ENCODE results near the gene SCAMP1.

- TF ChIP-seq ZNF10 (tag by site-specific recombination; IDR thresholded peaks at IDR 0.05) (no peak), MEIS1 (CRISPR knock-in tag; IDR thresholded peaks at IDR 0.05; ENCODE audit: borderline replicate concordance) (no peak), CTCF (tag by site-specific recombination; IDR thresholded peaks at IDR 0.05) (no peak), TCF7L2 (IDR thresholded peaks at IDR 0.05; ENCODE audit: borderline replicate concordance, low read depth, low read length) (no peak), ZNF311 (tag by site-specific recombination; IDR thresholded peaks at IDR 0.05; ENCODE audit: borderline replicate concordance) (no peak), KLF9 (tag by site-specific recombination; IDR thresholded peaks at IDR 0.05; ENCODE audit: low read depth) (no peak), FEZF1 (tag by site-specific recombination; IDR thresholded peaks at IDR 0.05) (no peak), ZNF221 (tag by site-specific recombination; IDR thresholded peaks at IDR 0.05; ENCODE audit: borderline replicate concordance) (no peak), ZNF366 (tag by site-specific recombination; conservative IDR thresholded peaks at IDR 0.05) (no peak), ZNF266 (tag by site-specific recombination; IDR thresholded peaks at IDR 0.05; ENCODE audit: low read depth) (no peak), ZNF701 (tag by site-specific recombination; IDR thresholded peaks at IDR 0.05) (no peak)
These were observed 137.4 kb downstream of the SCAMP1 start for GRCh38 chr5:78497573-78498533.
